MCF 10A (cell line): Measurements from ENCODE around the gene GAS2L1. TPM values are rescaled to one million over a fixed set of nuclear protein-coding genes. Genes with fewer than 3 reads are reported as not detected.

Experiments used
- BruUV-seq: library from RNA; stranded (reverse); fragments of 400-500 nt; replicated peaks from 2 replicates; lab custom pipeline; 2021; lab: Mats Ljungman, UMichigan
- CTCF ChIA-PET: fragments of 300-600 bp; sonication (Branson Sonifier 250); formaldehyde crosslinking; extraction: SDS; loops from one replicate; lab custom pipeline; 2021; ENCODE audit warnings: antibody characterized with exemption, inconsistent platforms; lab: Yijun Ruan, JAX
- POLR2A ChIA-PET: fragments of 300-600, 350-650 bp; sonication (Branson Sonifier 250); formaldehyde crosslinking; extraction: SDS; loops from one replicate; lab custom pipeline; 2020; ENCODE audit warnings: antibody characterized with exemption, inconsistent platforms; lab: Yijun Ruan, JAX
- DNase-seq: peaks from one replicate; pipeline ENCODE4 v3.0.0-alpha.2; 2018; ENCODE audit not compliant: unreplicated experiment
- H3K27ac Mint-ChIP-seq: one replicate; pipeline ENCODE4 v1.8.0; 2022; ENCODE audit warnings: mild to moderate bottlenecking, low read depth, mixed read lengths; ENCODE audit not compliant: unreplicated experiment
- H3K27me3 Mint-ChIP-seq: one replicate; pipeline ENCODE4 v1.8.0; 2022; ENCODE audit warnings: mixed read lengths; ENCODE audit not compliant: insufficient read depth, unreplicated experiment
- H3K36me3 Mint-ChIP-seq: one replicate; pipeline ENCODE4 v1.8.0; 2022; ENCODE audit warnings: mild to moderate bottlenecking, moderate library complexity, mixed read lengths; ENCODE audit not compliant: insufficient read depth, unreplicated experiment
- H3K4me1 Mint-ChIP-seq: one replicate; pipeline ENCODE4 v1.8.0; 2022; ENCODE audit warnings: mixed read lengths; ENCODE audit not compliant: insufficient read depth, unreplicated experiment
- H3K4me3 Mint-ChIP-seq: one replicate; pipeline ENCODE4 v1.8.0; 2022; ENCODE audit warnings: mild to moderate bottlenecking, moderate library complexity, mixed read lengths; ENCODE audit not compliant: unreplicated experiment
- H3K9me3 Mint-ChIP-seq: one replicate; pipeline ENCODE4 v1.8.0; 2022; ENCODE audit warnings: mixed read lengths; ENCODE audit not compliant: unreplicated experiment
- intact Hi-C: fragments of 100-400 bp; cut with micrococcal nuclease; formaldehyde crosslinking; loops from 2 replicates; pipeline ENCODE4 v1.14.1; 2022
- total RNA-seq: library from RNA; stranded (reverse); gene quantifications from 2 replicates; pipeline ENCODE4 v1.2.3, GENCODE V29; 2022
- TF ChIP-seq, protein P1 (sequence below): fragments of 200-600 bp; IDR thresholded peaks from one replicate; pipeline ENCODE4 v1.8.0; 2022; ENCODE audit warnings: antibody characterized with exemption, mild to moderate bottlenecking; ENCODE audit not compliant: unreplicated experiment

The GAS2L1 gene
- total RNA-seq, 1 experiment from 2014 or later, result 17.2 TPM

DNA sequence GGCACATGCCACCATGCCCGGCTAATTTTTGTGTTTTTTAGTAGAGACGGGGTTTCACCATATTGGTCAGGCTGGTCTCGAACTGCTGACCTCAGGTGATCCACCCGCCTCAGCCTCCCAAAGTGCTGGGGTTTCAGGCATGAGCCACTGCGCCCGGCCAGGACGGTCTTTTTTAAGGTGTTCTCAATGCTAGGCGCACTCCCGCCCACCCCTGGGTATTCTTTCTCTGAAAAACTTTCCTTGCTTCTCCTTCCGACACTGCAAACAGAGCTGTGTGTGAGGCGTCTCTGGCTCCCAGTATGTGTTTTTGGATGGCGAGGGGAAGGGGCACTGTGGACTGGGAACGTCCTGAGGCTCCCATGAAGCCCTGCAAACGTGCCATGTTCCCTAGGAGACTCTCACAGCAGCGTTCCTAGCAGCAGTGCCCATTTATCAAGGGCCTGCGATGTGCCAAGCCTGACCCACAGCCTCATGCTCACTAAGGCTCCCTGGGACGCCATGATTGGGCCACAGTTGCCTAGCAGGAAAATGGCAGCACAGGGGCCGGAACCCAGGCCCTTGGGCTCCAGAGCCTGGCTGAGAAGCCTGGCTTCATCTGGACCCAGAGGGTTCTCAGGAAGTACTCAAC is 11.5 kb downstream of the GAS2L1 start:
- BruUV-seq, result no TSS peak
- CTCF ChIA-PET, result interaction anchor here (1.4 kb wide), 1 partner anchor 27 kb away, joined by 5 read pairs; no protein-coding TSS in a partner anchor
- no peaks in the 10 kb centered on the region for H3K9me3 Mint-ChIP-seq
- POLR2A ChIA-PET, result no interaction called here
- H3K4me1 Mint-ChIP-seq, result peaks cover 7% of the 10 kb centered on the region
- no peak for DNase-seq
- peaks cover 27% of the 10 kb centered on the region for H3K27me3 Mint-ChIP-seq
- intact Hi-C loops, result no loop called here
- TF ChIP-seq, protein P1, sequence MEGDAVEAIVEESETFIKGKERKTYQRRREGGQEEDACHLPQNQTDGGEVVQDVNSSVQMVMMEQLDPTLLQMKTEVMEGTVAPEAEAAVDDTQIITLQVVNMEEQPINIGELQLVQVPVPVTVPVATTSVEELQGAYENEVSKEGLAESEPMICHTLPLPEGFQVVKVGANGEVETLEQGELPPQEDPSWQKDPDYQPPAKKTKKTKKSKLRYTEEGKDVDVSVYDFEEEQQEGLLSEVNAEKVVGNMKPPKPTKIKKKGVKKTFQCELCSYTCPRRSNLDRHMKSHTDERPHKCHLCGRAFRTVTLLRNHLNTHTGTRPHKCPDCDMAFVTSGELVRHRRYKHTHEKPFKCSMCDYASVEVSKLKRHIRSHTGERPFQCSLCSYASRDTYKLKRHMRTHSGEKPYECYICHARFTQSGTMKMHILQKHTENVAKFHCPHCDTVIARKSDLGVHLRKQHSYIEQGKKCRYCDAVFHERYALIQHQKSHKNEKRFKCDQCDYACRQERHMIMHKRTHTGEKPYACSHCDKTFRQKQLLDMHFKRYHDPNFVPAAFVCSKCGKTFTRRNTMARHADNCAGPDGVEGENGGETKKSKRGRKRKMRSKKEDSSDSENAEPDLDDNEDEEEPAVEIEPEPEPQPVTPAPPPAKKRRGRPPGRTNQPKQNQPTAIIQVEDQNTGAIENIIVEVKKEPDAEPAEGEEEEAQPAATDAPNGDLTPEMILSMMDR, result no peak
- no peak overlapping the region for H3K27ac Mint-ChIP-seq
- peaks cover 4% of the 10 kb centered on the region for H3K36me3 Mint-ChIP-seq
- H3K4me3 Mint-ChIP-seq, result no peak overlapping the region

DNA sequence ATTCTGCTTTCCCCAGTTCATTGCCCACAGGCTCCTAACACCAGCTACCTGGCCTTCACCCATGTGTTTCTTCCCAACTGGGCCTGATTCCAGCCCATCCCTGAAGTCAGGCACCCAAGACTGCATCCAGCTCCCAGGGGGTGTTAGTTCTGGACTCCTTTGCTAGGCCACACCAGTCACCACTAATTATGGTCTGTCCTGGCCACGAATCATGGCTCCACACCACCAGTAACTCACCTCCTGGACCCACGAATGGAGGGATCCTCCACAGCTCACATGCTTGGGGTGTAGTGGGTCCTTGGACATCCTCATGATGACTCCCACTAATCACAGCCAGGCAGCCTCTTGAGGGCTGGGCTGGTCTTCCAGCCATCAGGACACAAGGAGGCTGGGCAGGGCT is 12.6 kb downstream of the GAS2L1 start:
- CTCF ChIA-PET, result interaction anchor here (0.7 kb wide), 1 partner anchor 20 kb away, joined by 3 read pairs; no protein-coding TSS in a partner anchor
- peaks cover 22% of the 10 kb centered on the region for H3K27me3 Mint-ChIP-seq
- H3K36me3 Mint-ChIP-seq, result no peaks in the 10 kb centered on the region
- TF ChIP-seq, protein P1, result no peak
- peaks cover 5% of the 10 kb centered on the region for H3K4me1 Mint-ChIP-seq
- no peak overlapping the region for H3K27ac Mint-ChIP-seq
- no peaks in the 10 kb centered on the region for H3K9me3 Mint-ChIP-seq
- intact Hi-C loops, result no loop called here
- DNase-seq, result no peak
- BruUV-seq, result no TSS peak
- H3K4me3 Mint-ChIP-seq, result no peak overlapping the region
- POLR2A ChIA-PET, result interaction anchor here (0.8 kb wide), 1 partner anchor 32 kb away, joined by 4 read pairs; no protein-coding TSS in a partner anchor

DNA sequence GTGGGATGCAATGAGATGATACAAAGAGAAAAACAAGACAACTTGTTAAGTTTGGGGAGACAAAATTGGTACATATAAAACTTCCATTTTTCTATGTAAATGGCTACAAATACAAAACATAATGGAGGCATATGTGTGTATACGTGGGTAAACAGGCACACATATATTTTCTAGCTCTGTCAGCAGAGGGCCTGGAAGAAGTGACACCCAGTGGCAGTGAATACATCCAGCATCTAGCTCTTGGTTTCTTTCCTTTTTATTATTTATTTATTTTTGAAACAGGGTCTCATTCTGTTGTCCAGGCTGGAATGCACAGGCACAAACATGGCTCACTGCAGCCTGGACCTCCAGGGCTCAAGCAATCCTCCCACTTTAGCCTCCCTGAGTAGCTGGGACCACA is 14.1 kb downstream of the GAS2L1 start:
- DNase-seq, result no peak
- ChIA-PET POLR2A (interaction anchor here (0.9 to 2.3 kb wide), 3 partner anchors 9 to 14 kb away, joined by 4 to 10 read pairs (median 4); partner anchors contain the start of gene GAS2L1), CTCF (interaction anchor here (0.6 to 0.9 kb wide), 3 partner anchors 15 to 31 kb away, joined by 3 to 4 read pairs (median 4); no protein-coding TSS in a partner anchor)
- no TSS peak for BruUV-seq
- no peaks in the 10 kb centered on the region for H3K4me1 Mint-ChIP-seq
- H3K9me3 Mint-ChIP-seq, result no peaks in the 10 kb centered on the region
- H3K36me3 Mint-ChIP-seq, result peaks cover 3% of the 10 kb centered on the region
- H3K27me3 Mint-ChIP-seq, result peaks cover 12% of the 10 kb centered on the region
- no peak overlapping the region for H3K27ac Mint-ChIP-seq
- TF ChIP-seq, protein P1, result no peak
- H3K4me3 Mint-ChIP-seq, result no peak overlapping the region
- intact Hi-C loops, result no loop called here

DNA sequence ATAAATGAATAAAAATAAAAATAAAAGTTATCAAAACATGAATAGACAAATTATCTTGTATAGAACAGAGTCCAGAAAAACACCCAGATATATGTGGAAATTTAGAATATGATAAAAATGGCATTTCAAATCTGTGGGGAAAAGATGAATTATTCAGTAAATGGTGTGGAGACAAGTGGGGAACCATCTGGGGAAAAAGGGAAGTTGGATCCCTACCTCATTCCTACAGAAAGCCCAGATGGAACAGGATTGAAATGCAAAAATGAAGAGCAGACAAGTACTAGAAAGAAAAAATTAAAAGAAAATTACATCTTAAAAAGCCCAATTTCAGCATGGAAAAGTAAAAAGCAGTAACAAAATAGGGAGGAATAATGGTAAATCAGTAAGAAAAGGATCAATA is 17.2 kb downstream of the GAS2L1 start:
- no peak for DNase-seq
- Mint-ChIP-seq H3K36me3 (peaks cover 18% of the 10 kb centered on the region), H3K4me1 (peaks cover 1% of the 10 kb centered on the region), H3K27me3 (no peaks in the 10 kb centered on the region), H3K9me3 (no peaks in the 10 kb centered on the region), H3K27ac (no peak overlapping the region), H3K4me3 (no peak overlapping the region)
- no TSS peak for BruUV-seq
- TF ChIP-seq, protein P1, result no peak
- ChIA-PET POLR2A (no interaction called here), CTCF (no interaction called here)
- intact Hi-C loops, result no loop called here
